PFSK-1 (cell line): Measurements from ENCODE around the gene GRHL3.

ENCODE experiments used
- FOXP2 ChIP-seq: optimal IDR thresholded peaks from 2 replicates; pipeline ENCODE3; 2011; ENCODE audit warnings: borderline replicate concordance, control low read depth, inconsistent platforms; ENCODE audit not compliant: insufficient read depth; ENCODE audit errors: extremely low read length, extremely low read depth
- POLR2AphosphoS5 ChIP-seq: IDR thresholded peaks from 2 replicates; pipeline ENCODE4 v1.6.1; 2012; ENCODE audit warnings: low read depth, mild to moderate bottlenecking, control low read depth, low read length, moderate library complexity
- REST ChIP-seq, 2 experiments: IDR thresholded peaks; 2 replicates each; pipeline versions ENCODE4 v1.6.1 to v1.8.0; 2011 to 2012; ENCODE audit warnings: low read depth in 2 of 2, low read length in 2 of 2, control low read depth in 1 of 2, inconsistent platforms in 1 of 2, mild to moderate bottlenecking in 1 of 2, moderate library complexity in 1 of 2; ENCODE audit not compliant: insufficient read depth in 1 of 2
- SIN3A ChIP-seq: IDR thresholded peaks from 2 replicates; pipeline ENCODE4 v1.6.1; 2012; ENCODE audit warnings: mild to moderate bottlenecking, low read length, moderate library complexity, borderline replicate concordance; ENCODE audit not compliant: insufficient read depth
- TAF1 ChIP-seq: IDR thresholded peaks from 2 replicates; pipeline ENCODE4 v1.6.1; 2012; ENCODE audit warnings: low read length, control low read depth, borderline replicate concordance; ENCODE audit not compliant: insufficient read depth

Gene GRHL3

GRCh38 chr1:24366707-24367106 lies 47.5 kb downstream of the GRHL3 start:
- TF ChIP-seq REST (IDR thresholded peaks at IDR 0.05; ENCODE audit: insufficient read depth in 1 of 2, low read depth in 2 of 2, low read length in 2 of 2), result no peak
- no peak for TF ChIP-seq POLR2AphosphoS5
- no peak for TF ChIP-seq SIN3A
- no peak for TF ChIP-seq TAF1
- no peak for TF ChIP-seq FOXP2

GRCh38 chr1:24369199-24369598 lies 50.0 kb downstream of the GRHL3 start:
- TF ChIP-seq FOXP2, result no peak
- TF ChIP-seq REST (IDR thresholded peaks at IDR 0.05; ENCODE audit: insufficient read depth in 1 of 2, low read depth in 2 of 2, low read length in 2 of 2), result no peak

- no peak for TF ChIP-seq POLR2AphosphoS5
- no peak for TF ChIP-seq REST (IDR thresholded peaks at IDR 0.05; ENCODE audit: insufficient read depth in 1 of 2, low read depth in 2 of 2, low read length in 2 of 2)
- TF ChIP-seq FOXP2, result no peak
- TF ChIP-seq TAF1, result no peak
- TF ChIP-seq SIN3A, result no peak
Measured at GRCh38 chr1:24369801-24370200, 50.6 kb downstream of the GRHL3 start.

GRCh38 chr1:24373044-24373443 lies 53.9 kb downstream of the GRHL3 start:
- TF ChIP-seq REST (IDR thresholded peaks at IDR 0.05; ENCODE audit: insufficient read depth in 1 of 2, low read depth in 2 of 2, low read length in 2 of 2), result no peak
- no peak for TF ChIP-seq FOXP2
- no peak for TF ChIP-seq TAF1
- TF ChIP-seq POLR2AphosphoS5, result no peak
- TF ChIP-seq SIN3A, result no peak

- TF ChIP-seq SIN3A (no peak), POLR2AphosphoS5 (no peak), FOXP2 (no peak), REST (IDR thresholded peaks at IDR 0.05; ENCODE audit: insufficient read depth in 1 of 2, low read depth in 2 of 2, low read length in 2 of 2) (no peak), TAF1 (no peak)
Measured at GRCh38 chr1:24373710-24374109, 54.6 kb downstream of the GRHL3 start.
